ENCODE results near the gene CDK17. TPM values are rescaled to one million over a fixed set of nuclear protein-coding genes. Genes with fewer than 3 reads are reported as not detected.

CDK17 gene
- total and polyA plus RNA-seq, 9 of the 15 experiments (the other 6 are each of a cell fraction or from before 2014, with no cell fraction given) = 4.8 to 39.3 (median 21.6) TPM

DNA sequence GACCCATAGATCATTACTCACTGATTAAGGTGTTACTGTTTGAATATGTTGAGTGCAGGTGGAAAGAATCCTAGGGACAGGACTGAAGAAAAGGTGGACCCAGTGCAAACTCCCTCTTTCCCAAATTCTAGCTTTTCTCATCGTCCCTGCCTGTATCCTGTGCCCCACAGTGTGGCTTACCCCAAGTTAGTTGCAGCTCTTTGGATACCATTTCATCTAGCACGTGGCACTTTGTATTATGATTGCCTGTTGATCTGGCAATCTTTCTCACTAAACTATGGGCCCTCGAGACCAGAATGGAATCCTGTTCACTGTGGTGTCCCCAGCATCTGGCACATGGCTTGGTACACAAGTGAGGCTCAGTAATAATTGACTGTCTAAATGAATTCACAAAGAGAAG is 139.6 kb downstream of the CDK17 start:
- no TSS peak for BruUV-seq (replicated peaks)
- in situ Hi-C loops (cut with MboI) = no loop called here
- Histone ChIP-seq H3K4me2 (ENCODE audit: insufficient read depth, low read length) (no peak overlapping the region), H3K9me3 (replicated peaks; ENCODE audit: control insufficient read depth, insufficient read depth, low read depth, low read length) (no peaks in the 10 kb centered on the region), H4K20me1 (replicated peaks; ENCODE audit: control insufficient read depth, insufficient read depth, low read length) (no peaks in the 10 kb centered on the region), H3K4me3 (no peak overlapping the region), H3K27me3 (ENCODE audit: control insufficient read depth in 2 of 2, insufficient read depth in 2 of 2, low read length in 2 of 2) (no peaks in the 10 kb centered on the region), H3K79me2 (ENCODE audit: control insufficient read depth, insufficient read depth, low read length) (no peaks in the 10 kb centered on the region), H3K27ac (ENCODE audit: extremely low read depth, low read depth, low read length) (no peak overlapping the region), H3K36me3 (ENCODE audit: control insufficient read depth, insufficient read depth, low read length) (peaks cover 20% of the 10 kb centered on the region; the same call in 1 of the 3 replicates), H3K9me1 (ENCODE audit: control insufficient read depth, insufficient read depth, low read length) (no peaks in the 10 kb centered on the region), H3K4me1 (replicated peaks in 1 of 2; ENCODE audit: control insufficient read depth in 2 of 2, insufficient read depth in 2 of 2, low read length in 2 of 2) (peaks cover 0 to 6% of the 10 kb centered on the region in 2 experiments; a peak in 1 of 5 replicates), H3K9ac (ENCODE audit: insufficient read depth in 1 of 2, low read depth in 2 of 2, low read length in 2 of 2) (no peak overlapping the region), H2AFZ (ENCODE audit: low read depth, low read length) (no peak overlapping the region)
- TF ChIP-seq POLR2A (conservative IDR thresholded peaks at IDR 0.05) (0 out of 2 replicates have a peak, but pooled peaks have one; percentile 31), GABPB1 (CRISPR knock-in tag; IDR thresholded peaks at IDR 0.05) (no peak), HDAC3 (IDR thresholded peaks at IDR 0.05; ENCODE audit: borderline replicate concordance, partially characterized antibody) (no peak), POLR2AphosphoS5 (IDR thresholded peaks at IDR 0.05; ENCODE audit: control insufficient read depth, insufficient read depth, low read depth, low read length) (0 out of 2 replicates have a peak, but pooled peaks have one; percentile 19), ZNF778 (CRISPR knock-in tag; IDR thresholded peaks at IDR 0.05) (no peak), NFE2L1 (tag; IDR thresholded peaks at IDR 0.05; ENCODE audit: borderline replicate concordance, low read depth) (no peak), PTBP1 (IDR thresholded peaks at IDR 0.05; ENCODE audit: low read depth, low read length) (no peak), PURB (CRISPR knock-in tag; IDR thresholded peaks at IDR 0.05; ENCODE audit: low read depth) (no peak), TCF7L2 (IDR thresholded peaks at IDR 0.05; ENCODE audit: low read depth, low read length) (no peak), CBX3 (IDR thresholded peaks at IDR 0.05; ENCODE audit: borderline replicate concordance in 1 of 2, low read length in 2 of 2) (no peak), NUFIP1 (IDR thresholded peaks at IDR 0.05; ENCODE audit: partially characterized antibody) (no peak), ZFP36 (IDR thresholded peaks at IDR 0.05; ENCODE audit: low read depth, low read length, partially characterized antibody) (no peak), KDM2B (CRISPR knock-in tag; IDR thresholded peaks at IDR 0.05) (no peak), FOXJ3 (CRISPR knock-in tag; IDR thresholded peaks at IDR 0.05) (no peak), XRCC4 (IDR thresholded peaks at IDR 0.05; ENCODE audit: extremely low read depth, insufficient read depth, insufficient read length) (no peak), ARHGAP35 (IDR thresholded peaks at IDR 0.05; ENCODE audit: partially characterized antibody) (no peak), SUPT5H (IDR thresholded peaks at IDR 0.05) (0 out of 2 replicates have a peak, but pooled peaks have one; percentile 30), KLF1 (tag; IDR thresholded peaks at IDR 0.05) (no peak), CSDE1 (IDR thresholded peaks at IDR 0.05) (no peak)
- TF ChIP-seq, protein P1, sequence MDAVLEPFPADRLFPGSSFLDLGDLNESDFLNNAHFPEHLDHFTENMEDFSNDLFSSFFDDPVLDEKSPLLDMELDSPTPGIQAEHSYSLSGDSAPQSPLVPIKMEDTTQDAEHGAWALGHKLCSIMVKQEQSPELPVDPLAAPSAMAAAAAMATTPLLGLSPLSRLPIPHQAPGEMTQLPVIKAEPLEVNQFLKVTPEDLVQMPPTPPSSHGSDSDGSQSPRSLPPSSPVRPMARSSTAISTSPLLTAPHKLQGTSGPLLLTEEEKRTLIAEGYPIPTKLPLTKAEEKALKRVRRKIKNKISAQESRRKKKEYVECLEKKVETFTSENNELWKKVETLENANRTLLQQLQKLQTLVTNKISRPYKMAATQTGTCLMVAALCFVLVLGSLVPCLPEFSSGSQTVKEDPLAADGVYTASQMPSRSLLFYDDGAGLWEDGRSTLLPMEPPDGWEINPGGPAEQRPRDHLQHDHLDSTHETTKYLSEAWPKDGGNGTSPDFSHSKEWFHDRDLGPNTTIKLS (IDR thresholded peaks at IDR 0.05; ENCODE audit: borderline replicate concordance, low read depth) = no peak
- TF ChIP-seq, protein P2, sequence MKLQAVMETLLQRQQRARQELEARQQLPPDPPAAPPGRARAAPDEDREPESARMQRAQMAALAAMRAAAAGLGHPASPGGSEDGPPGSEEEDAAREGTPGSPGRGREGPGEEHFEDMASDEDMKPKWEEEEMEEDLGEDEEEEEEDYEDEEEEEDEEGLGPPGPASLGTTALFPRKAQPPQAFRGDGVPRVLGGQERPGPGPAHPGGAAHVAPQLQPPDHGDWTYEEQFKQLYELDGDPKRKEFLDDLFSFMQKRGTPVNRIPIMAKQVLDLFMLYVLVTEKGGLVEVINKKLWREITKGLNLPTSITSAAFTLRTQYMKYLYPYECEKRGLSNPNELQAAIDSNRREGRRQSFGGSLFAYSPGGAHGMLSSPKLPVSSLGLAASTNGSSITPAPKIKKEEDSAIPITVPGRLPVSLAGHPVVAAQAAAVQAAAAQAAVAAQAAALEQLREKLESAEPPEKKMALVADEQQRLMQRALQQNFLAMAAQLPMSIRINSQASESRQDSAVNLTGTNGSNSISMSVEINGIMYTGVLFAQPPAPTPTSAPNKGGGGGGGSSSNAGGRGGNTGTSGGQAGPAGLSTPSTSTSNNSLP (IDR thresholded peaks at IDR 0.05; ENCODE audit: borderline replicate concordance, low read depth, low read length) = no peak
- DNase-seq (ENCODE audit: extremely low read depth in 1 of 4, low spot score in 3 of 4) = no peak
- intact Hi-C loops (cut with micrococcal nuclease) = no loop called here
- 76% methylated on average over 3 of the region's 3 CpGs for WGBS (ENCODE audit: insufficient coverage, low coverage, missing lambda C conversion rate)
- no peak for ATAC-seq
- FAIRE-seq = no peak
- ChIA-PET CTCF (ENCODE audit: low intra/inter-chr PET ratio) (no interaction called here), POLR2A (interaction anchor here (0.8 kb wide), 1 partner anchor 11 kb away, joined by 4 read pairs; no protein-coding TSS in a partner anchor)

Data from K562 (cell line).